Endothelial cell of umbilical vein (primary cell): Measurements from ENCODE around the gene SPRED2.

Experiments
- CTCF ChIP-seq, 2 donors: IDR thresholded peaks; 1 replicate in 1 of 2; 2 replicates in 1 of 2; pipeline ENCODE4 v1.5.1; 2011; ENCODE audit warnings: low read length in 2 of 2, mild to moderate bottlenecking in 2 of 2, moderate library complexity in 2 of 2, control low read depth in 1 of 2, inconsistent platforms in 1 of 2, low read depth in 1 of 2; ENCODE audit not compliant: insufficient read depth in 1 of 2; ENCODE audit errors: extremely low read depth in 1 of 2
- EZH2 ChIP-seq: IDR thresholded peaks from 2 replicates; pipeline ENCODE4 v1.6.1; 2012; ENCODE audit warnings: borderline replicate concordance, low read depth, mild to moderate bottlenecking, moderate library complexity, low read length, inconsistent platforms; ENCODE audit not compliant: severe bottlenecking
- FOS ChIP-seq: IDR thresholded peaks from 2 replicates; pipeline ENCODE4 v1.6.1; 2011; ENCODE audit warnings: mild to moderate bottlenecking, low read length, moderate library complexity, borderline replicate concordance; ENCODE audit not compliant: insufficient read depth
- JUN ChIP-seq: IDR thresholded peaks from 2 replicates; pipeline ENCODE4 v1.6.1; 2011; ENCODE audit warnings: borderline replicate concordance, low read depth; ENCODE audit not compliant: insufficient read length, insufficient read depth
- POLR2A ChIP-seq: IDR thresholded peaks from 2 replicates; pipeline ENCODE4 v1.6.1; 2012; ENCODE audit warnings: low read depth, mild to moderate bottlenecking, control low read depth, low read length
- POLR2AphosphoS5 ChIP-seq: IDR thresholded peaks from 2 replicates; pipeline ENCODE4 v1.6.1; 2012; ENCODE audit warnings: low read depth, mild to moderate bottlenecking, control low read depth, low read length, moderate library complexity; ENCODE audit not compliant: insufficient read depth
- TF ChIP-seq, protein P1 (sequence below): IDR thresholded peaks from 2 replicates; pipeline ENCODE4 v1.6.1; 2011; ENCODE audit not compliant: insufficient read depth, insufficient read length

- TF ChIP-seq POLR2AphosphoS5 (no peak), POLR2A (no peak), EZH2 (no peak), CTCF (IDR thresholded peaks at IDR 0.05; ENCODE audit: extremely low read depth in 1 of 2, insufficient read depth in 1 of 2, low read depth in 1 of 2, low read length in 2 of 2) (no peak), JUN (no peak), FOS (no peak)
- TF ChIP-seq, protein P1, sequence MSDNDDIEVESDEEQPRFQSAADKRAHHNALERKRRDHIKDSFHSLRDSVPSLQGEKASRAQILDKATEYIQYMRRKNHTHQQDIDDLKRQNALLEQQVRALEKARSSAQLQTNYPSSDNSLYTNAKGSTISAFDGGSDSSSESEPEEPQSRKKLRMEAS, result no peak
Measured at GRCh38 chr2:65382323-65382722, 50.1 kb downstream of the SPRED2 start.
